Testis (tissue), 2 donors: Measurements from ENCODE around the gene GLG1.
"Not testable (repeated sequence)": the region's sequence is repeated elsewhere in the genome, so short reads cannot be mapped to it uniquely, and the experiment has no call there.

ENCODE experiments used
- CTCF ChIP-seq, 3 experiments: fragments of 450-650 bp in 2 of 3; fragments of 200-600 bp in 1 of 3; sonication (generic) in 1 of 3; IDR thresholded peaks; one replicate each; pipeline ENCODE4 v1.5.1; 2016 to 2019; ENCODE audit warnings: antibody characterized with exemption in 3 of 3, mild to moderate bottlenecking in 2 of 3, moderate library complexity in 1 of 3
- POLR2A ChIP-seq: fragments of 450-650 bp; IDR thresholded peaks from one replicate; pipeline ENCODE4 v1.6.1; 2017; ENCODE audit warnings: antibody characterized with exemption, mild to moderate bottlenecking, moderate library complexity

- not testable (repeated sequence) for TF ChIP-seq CTCF (IDR thresholded peaks at IDR 0.05); POLR2A
Observed at GRCh38 chr16:74425751-74426150, 181.2 kb downstream of the GLG1 start.
